Kidney capillary endothelial cell (primary cell): ENCODE data around the gene MYO18A.
A peak's percentile ranks its signal among the peaks of the same experiment; 100 is the strongest.
"Not testable (repeated sequence)": the region's sequence is repeated elsewhere in the genome, so short reads cannot be mapped to it uniquely, and the experiment has no call there.

Experiments used
- DNase-seq: peaks from one replicate; pipeline ENCODE4 v3.0.0-alpha.2; 2018; ENCODE audit warnings: low spot score

Gene MYO18A

GRCh38 chr17:29102046-29102445 is 78.2 kb downstream of the MYO18A start:
- DNase-seq = no peak

DNA sequence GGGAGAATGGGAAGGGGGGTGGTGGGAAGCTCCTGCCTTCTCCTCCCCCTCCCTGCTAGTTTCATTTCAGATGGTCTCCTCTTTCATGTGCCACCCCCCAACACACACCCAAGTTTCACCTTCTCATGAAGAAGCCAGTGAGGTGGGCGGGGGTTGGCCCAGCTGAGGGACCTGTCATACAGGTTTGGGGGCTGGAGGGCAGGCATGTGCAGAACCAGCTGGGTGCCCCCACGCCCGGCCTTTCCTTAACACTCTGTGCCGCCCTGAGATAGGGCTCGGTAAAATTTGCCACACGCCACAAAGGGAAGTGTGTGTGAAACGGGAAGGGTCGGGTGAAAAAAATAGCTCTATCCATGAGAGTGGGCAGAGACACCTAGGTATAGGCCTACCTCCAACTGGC is 79.9 kb downstream of the MYO18A start:
- DNase-seq = no peak

DNA sequence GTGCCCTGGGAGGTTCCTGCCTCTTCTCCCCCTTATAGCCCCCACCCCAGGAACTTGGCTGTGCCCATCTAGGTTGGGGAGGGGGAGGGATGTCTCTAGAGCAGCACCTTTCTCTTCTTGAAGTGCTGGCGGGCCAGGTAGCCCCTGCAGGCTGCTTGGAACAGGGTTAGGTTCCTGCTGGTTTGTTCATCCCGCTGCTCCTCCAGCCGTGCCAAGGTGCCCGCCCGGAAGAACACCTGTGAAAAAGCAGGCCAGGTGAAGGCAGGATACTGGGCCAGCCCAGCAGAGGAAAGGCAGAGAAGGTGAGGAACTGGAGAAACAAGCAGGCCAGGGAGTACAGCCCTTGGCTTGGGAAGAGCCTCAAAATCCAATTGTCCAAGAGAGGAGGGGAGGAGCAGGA is 80.7 kb downstream of the MYO18A start:
- DNase-seq = no peak

GRCh38 chr17:29096094-29096493 is 84.1 kb downstream of the MYO18A start:
- no peak for DNase-seq

DNA sequence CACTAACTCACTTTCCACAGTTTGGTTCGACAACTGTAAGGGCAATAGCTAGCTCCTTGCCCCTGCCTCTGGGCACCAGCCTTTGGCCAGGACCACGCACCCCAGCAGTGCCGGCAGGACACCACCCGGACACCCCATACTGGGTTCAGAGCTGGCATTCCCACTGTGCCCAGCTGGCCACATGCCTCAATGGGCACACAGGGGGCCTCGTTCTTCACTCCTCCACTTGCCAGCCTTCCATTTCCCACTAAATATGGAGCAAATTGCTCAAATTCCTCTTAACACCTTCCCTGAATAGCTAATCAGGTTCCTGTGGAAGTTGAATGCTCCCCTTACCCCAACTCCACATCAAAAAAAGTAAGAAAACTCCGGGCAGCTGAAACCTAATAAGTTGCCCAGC is 84.8 kb downstream of the MYO18A start:
- DNase-seq = no peak

DNA sequence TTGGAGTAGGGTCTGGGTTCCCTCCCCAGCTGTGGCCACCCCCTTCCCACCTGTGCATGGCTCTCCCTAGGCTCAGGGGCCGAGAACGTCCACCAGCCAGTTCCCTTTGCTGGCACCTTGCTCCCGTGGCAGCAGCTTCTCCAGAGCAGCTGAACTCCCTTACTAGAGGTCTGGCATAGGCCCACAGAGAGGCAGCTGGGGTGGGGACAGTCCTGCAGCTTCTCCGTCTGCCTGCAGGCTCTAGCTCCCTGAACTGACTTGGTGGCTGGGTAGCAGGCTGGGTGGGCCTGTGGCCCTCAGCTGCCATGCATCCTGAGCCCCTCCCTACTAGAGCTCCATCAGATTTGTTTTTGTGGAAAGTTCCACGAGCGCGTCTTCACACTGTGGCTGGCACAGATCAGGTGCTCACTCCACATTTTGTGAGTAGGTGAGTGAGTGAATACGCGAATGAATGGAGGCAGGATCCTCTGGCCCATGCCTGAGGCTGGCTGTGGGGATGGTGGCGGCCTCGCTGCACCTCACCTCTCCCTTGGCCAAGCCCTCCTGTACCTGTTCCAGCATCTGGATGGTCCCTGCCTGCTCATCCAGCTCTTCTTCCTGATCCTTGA is 86.0 kb downstream of the MYO18A start:
- no peak for DNase-seq

DNA sequence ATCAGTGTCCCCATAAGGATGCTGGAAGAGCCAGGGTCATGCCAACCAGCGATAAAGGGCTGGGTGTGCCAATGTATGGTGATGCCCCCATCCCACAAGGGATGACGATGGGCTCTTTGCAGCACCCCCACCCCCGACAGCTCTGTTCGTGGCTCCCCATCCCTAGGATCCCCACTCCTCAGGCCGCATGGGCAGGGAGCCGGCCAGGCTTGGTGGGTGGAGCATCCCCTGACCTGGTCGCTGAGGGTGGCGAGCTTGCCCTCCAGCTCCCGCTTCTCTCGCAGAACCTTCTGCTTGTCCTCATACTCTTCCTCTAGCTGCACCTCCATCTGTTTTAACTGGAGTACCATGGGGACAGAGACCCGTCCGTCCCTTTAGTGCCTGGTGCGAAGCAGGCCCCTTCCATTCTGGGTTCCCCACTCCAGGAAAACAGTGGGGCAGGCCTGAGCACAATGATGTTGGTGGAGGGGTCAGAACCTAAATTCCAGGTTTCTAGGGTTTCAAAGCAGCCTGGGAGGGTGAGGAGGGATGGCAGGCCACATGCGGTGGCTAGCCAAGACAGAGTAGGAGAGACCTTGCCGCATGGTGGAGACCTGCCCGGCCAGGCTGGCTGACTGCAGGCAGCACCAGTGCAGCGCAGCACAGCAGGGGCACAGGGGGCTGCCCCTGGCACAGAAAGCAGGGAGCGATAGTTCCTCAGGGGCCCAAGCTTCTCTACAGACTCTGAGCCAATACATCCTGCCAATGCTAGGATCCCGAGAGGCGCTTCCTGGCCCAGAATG is 86.9 kb downstream of the MYO18A start:
- DNase-seq = no peak

DNA sequence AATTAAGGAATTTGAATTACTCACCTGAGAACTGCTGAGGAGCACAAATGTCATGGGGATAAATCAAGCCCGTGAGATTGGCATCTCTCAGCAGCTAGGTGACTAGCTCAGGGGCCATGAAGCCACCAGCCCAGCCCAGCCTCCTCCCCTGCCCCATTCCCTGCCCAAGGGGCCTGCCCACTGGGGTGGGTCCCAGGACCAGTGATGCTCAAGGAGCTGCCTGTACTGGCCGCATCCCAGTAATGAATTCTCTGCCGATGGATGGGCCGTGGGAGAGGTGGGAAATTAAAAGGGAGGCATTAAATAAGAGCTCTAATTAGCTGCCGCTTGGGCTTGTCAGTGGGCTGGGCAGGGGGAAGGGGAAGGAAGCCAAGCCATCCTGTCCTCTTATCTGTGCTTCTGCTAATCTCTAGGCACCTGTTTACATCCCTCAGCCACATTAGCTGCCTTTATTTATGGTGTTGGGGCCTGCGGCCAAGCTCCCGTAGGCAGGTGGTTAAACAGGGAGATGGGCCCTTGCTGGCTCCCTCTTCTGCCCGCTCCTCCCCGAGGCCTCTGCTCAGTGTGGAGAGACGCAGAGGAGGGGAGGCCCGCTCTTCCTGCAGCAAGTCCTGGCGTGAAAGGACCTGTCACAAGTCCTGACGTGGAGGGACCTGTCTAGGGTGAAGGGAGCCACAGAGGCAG is 88.5 kb downstream of the MYO18A start:
- no peak for DNase-seq

DNA sequence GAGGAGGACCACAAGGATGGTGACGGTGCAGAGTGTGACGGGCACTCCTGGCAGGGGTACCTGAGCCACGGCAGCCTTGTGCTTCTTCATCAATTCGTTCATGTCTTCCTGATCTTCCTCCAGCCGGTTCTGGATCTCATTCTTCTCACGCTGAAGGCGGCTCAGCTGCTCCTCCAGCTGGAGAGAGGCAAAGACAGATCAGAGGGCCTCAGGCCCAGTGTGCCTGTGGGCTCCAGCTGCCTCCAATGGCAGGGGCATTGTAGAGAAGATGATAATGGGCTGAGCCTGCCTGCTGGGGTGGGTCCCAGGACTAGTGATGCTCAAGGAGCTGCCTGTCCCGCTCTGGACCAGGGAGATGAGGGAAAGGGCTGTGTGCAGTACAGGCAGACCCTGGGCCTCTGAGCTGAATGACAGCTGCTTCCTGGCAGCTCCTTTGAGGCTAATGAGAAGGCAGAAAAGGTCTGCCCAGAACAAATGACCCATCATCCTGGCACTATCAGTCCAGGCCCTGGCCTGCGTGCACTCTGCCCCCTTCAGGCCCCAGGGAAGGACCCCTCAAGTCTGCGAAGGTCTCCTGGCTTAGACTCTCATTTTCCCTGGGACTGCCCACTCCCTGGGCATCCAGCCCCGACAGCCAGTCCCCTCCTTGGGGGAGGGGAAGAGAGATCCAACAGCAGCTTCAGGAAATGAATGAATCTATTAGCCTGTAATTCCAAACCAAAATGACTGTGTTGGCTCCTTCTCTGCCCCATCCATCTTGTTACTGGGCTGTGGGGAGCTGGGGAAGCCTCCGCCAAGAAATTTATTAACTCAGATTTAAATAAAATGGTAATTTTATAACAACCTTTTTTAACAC is 89.2 kb downstream of the MYO18A start:
- no peak for DNase-seq

DNA sequence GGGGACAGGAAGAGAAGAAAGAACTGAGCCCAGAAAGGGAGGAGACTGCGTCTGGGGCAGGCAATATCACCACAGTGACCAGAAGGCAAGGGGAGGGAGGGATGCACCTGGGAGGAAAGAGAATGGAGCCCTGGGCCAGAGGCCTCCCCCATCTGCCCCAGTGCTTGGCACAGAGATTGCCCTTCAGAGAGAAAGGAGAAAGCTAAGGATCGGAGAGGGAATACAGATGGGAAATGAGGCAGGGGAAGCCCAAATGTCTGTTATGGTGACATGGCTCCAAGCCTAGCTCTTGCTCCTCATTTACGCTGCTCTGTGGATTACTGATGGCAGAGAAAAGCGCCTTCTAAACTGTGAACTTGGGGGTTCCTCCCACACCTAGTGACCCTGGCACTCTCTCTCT is 90.1 kb downstream of the MYO18A start:
- no peak for DNase-seq

- no peak for DNase-seq
Measured at GRCh38 chr17:29089601-29090044, 90.6 kb downstream of the MYO18A start.

DNA sequence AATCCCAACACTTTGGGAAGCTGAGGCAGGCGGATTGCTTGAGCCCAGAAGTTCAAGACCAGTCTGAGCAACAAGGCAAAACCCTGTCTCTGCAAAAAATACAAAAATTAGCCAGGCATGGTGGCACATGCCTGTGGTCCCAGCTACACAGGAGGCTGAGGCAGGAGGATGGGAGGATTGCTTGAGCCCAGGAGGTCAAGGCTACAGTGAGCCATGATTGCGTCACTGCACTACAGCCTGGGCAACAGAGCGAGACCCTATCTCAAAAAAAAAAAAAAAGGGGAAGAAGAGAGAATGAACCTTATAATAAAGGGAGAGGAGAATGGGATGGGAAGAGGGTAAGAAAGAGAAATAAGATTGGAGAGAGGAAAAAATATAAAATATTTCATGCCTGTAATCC is 91.4 kb downstream of the MYO18A start:
- DNase-seq = not testable (repeated sequence)

- DNase-seq = no peak
Measured at GRCh38 chr17:29086628-29087332, 93.4 kb downstream of the MYO18A start.

DNA sequence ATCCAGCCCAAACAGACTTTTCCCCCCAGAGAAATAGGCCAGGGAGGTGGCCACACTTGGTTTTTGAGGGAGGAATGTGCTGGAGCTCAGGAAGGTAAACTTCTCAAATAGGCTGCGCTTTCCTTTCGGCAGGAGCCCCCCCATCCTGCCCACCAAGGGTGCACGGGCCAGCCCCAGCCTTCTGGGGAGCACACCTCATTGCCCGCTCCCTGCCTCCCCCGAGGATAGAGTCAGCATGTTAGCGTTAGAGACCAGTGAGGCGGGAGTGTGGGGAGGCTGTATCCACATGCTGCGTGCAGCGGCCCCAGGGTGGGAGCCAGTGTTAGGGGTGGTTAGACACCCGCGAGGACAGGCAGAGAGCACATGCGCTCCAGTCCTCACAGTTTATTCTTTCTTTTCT is 95.0 kb downstream of the MYO18A start:
- DNase-seq = no peak

DNA sequence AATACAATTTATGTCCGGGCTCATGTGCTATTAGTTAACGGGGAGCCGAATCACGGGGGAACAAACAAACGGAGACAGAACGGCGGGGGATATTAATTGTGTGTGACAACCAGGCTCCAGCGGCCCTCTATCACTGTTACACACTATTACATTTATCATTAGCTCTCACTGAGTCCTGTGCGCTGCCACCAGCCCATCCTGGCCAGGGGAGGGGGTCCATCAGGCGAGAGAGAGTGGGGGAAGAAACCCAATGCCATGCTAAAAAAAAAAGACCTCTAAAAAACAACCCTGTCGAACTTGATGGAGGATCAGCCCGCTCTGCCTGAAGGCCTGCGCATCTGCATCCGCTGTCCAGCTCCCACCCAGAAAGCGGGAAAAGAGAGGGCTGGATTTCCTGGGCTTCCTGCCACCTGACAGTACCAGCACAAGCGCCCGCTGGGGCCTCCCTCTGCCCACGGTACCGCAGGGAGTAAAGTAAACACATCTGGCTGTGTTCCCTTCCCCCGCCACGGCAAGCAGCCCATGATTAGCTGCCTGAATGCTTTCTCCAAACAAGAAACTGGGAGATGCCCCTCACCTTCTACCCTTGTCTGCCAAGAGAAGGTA is 95.6 kb downstream of the MYO18A start:
- no peak for DNase-seq

- DNase-seq = no peak
Measured at GRCh38 chr17:29080965-29081364, 99.2 kb downstream of the MYO18A start.

DNA sequence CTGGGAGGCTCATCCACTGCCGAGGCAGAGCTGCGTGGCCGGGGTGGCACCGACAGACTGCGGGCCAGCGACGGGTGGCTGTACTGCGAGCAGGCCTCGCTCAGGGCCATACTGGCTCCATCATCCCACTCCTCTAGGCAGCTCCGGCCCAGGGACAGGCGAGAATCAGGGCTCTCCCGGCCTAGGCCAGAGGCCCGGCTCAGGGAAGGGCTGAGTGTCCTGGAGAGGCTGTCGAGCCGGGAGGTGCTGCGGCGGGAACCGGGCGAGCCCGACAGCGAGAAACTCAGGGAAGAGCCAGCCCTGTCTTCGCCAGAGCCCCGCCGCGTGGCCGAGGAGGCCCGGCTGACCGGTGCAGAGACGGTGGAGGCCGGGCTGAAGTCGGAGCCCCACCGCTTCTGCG is 99.9 kb downstream of the MYO18A start:
- DNase-seq = no peak

DNA sequence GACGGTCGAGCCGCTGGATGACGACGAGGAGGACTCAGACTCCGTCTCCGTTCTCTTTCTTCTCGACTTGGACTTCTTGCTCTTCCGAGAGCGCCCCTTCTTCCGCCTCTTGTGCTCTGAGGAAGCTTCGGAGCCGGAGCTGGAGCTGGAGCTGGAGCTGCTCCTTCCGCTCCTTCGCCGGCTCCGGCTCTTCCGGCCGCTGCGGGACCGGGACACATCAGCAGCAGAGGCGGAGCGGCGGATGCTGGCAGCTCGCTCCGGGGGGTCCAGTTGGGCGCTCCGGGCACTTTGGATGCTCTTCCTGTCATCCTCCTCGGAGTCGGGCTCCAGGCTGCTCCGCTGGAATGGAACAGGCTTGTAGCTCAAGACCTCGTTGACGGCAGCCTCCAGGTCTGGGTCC is 100.3 kb downstream of the MYO18A start:
- no peak for DNase-seq

- no peak for DNase-seq
Measured at GRCh38 chr17:29079433-29079832, 100.8 kb downstream of the MYO18A start.

DNA sequence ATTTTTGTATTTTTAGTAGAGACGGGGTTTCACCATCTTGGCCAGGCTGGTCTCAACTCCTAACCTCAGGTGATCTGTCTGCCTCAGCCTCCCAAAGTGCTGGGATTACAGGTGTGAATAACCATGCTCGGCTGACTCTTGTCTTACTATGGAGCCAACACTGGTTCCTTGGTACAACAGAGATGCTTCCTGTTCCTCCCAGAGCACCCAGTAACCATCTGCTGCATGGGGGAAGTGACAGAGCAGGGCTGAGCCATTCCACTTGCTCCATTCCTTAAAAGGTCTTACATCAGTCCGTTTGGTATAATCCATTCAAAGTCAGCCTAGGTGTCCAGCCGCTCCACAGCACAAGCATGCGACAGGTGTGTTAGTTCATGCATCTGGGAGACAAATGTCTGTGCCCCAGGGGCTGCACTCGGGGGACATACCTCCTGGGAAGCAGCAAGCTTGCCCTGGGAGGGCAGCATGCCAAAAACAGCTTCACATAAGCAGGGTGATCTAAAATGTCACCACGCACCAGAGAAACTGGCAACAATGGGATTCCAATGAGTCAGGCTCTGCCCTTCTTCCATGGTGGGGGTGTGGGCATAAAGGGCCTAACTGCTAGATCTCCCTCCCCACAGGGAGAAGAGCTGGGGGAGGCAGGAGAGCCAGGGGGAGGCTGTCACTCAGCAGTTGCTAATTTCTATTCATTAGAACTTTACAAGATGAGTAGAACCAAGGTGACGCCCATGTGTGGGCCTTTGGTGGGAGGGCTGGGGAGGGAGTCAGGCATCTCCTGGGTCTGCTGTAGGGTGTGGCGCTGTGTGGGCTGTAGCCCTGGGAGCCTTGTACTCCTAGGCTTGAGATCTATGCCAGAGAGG is 101.8 kb downstream of the MYO18A start:
- DNase-seq = peak; percentile 20
